Measurements from ENCODE around the gene SECTM1. TPM values are rescaled to one million over a fixed set of nuclear protein-coding genes. Genes with fewer than 3 reads are reported as not detected.

SECTM1 gene
- polyA plus RNA-seq, 2 of the 4 experiments (the other 2 are of a cell fraction), result 0.22 to 2.0 TPM

GRCh38 chr17:82346342-82347300 is 13.1 kb upstream of the SECTM1 start:
- Histone ChIP-seq H3K9me3 (no peaks in the 10 kb centered on the region), H3K4me1 (peaks cover 15% of the 10 kb centered on the region), H3K4me3 (no peak overlapping the region), H3K4me2 (0 out of 3 replicates have a peak overlapping the region, but pooled peaks have one; percentile 9), H3K27ac (no peak overlapping the region; a peak in 1 of 6 replicates)
- TF ChIP-seq CEBPB (IDR thresholded peaks at IDR 0.05) (no peak), HEYL (CRISPR knock-in tag; IDR thresholded peaks at IDR 0.05) (0 out of 2 replicates have a peak, but pooled peaks have one; percentile 27)
- ChIA-PET CTCF (interaction anchor here (0.9 to 5.3 kb wide), 8 partner anchors 10 to 316 kb away, joined by 4 to 32 read pairs (median 6); no protein-coding TSS in a partner anchor), POLR2A (no interaction called here)
- WGBS (ENCODE audit: missing lambda C conversion rate), result 64% methylated on average over 27 of the region's 28 CpGs
- no peak for FAIRE-seq
- no peak for DNase-seq (ENCODE audit: low read depth in 1 of 2, low spot score in 1 of 2)
- ATAC-seq, result no peak

- Histone ChIP-seq H3K9me3 (no peaks in the 10 kb centered on the region), H3K4me1 (peaks cover 18% of the 10 kb centered on the region), H3K27ac (no peak overlapping the region), H3K4me2 (no peak overlapping the region), H3K4me3 (no peak overlapping the region)
- DNase-seq (ENCODE audit: low read depth in 1 of 2, low spot score in 1 of 2) (no peak), FAIRE-seq (no peak), ATAC-seq (no peak)
- TF ChIP-seq HES2 (IDR thresholded peaks at IDR 0.05), result no peak
- TF ChIP-seq FOSL2 (IDR thresholded peaks at IDR 0.05), result no peak
- no peak for TF ChIP-seq FOSL2 (CRISPR knock-in tag; IDR thresholded peaks at IDR 0.05)
- no peak for TF ChIP-seq ATOH8 (CRISPR knock-in tag; IDR thresholded peaks at IDR 0.05; ENCODE audit: low read depth)
- TF ChIP-seq CTCF (IDR thresholded peaks at IDR 0.05), result no peak
- no peak for TF ChIP-seq EP300 (IDR thresholded peaks at IDR 0.05)
- TF ChIP-seq RNF2 (IDR thresholded peaks at IDR 0.05; ENCODE audit: borderline replicate concordance, low read depth), result no peak
- CTCF ChIA-PET, result interaction anchor here (0.6 to 5.3 kb wide), 11 partner anchors 9 to 315 kb away, joined by 3 to 32 read pairs (median 5); no protein-coding TSS in a partner anchor
- POLR2A ChIA-PET, result no interaction called here
- WGBS (ENCODE audit: missing lambda C conversion rate), result 82% methylated on average over 42 of the region's 42 CpGs
These were observed 11.8 kb upstream of the SECTM1 start for GRCh38 chr17:82345151-82345976.

GRCh38 chr17:82344175-82344907 is 10.8 kb upstream of the SECTM1 start:
- no peak overlapping the region for H3K27ac ChIP-seq
- H3K4me3 ChIP-seq, result no peak overlapping the region
- H3K9me3 ChIP-seq, result no peaks in the 10 kb centered on the region
- ATAC-seq (no peak), FAIRE-seq (no peak), DNase-seq (ENCODE audit: low read depth in 1 of 2, low spot score in 1 of 2) (no peak)
- ChIA-PET CTCF (interaction anchor here (0.6 to 5.3 kb wide), 13 partner anchors 8 to 314 kb away, joined by 3 to 32 read pairs (median 4); no protein-coding TSS in a partner anchor), POLR2A (no interaction called here)
- H3K4me1 ChIP-seq, result peaks cover 27% of the 10 kb centered on the region
- no peak overlapping the region for H3K4me2 ChIP-seq
- WGBS (ENCODE audit: missing lambda C conversion rate), result 79% methylated on average over 18 of the region's 24 CpGs
- TF ChIP-seq CBX2 (IDR thresholded peaks at IDR 0.05; ENCODE audit: borderline replicate concordance, low read depth), result no peak
- TF ChIP-seq TFCP2L1 (CRISPR knock-in tag; IDR thresholded peaks at IDR 0.05), result no peak
- TF ChIP-seq HOXB5 (CRISPR knock-in tag; IDR thresholded peaks at IDR 0.05), result no peak
- TF ChIP-seq ZSCAN20 (CRISPR knock-in tag; IDR thresholded peaks at IDR 0.05), result no peak
- TF ChIP-seq ATOH8 (CRISPR knock-in tag; IDR thresholded peaks at IDR 0.05; ENCODE audit: low read depth), result no peak
- TF ChIP-seq CTCF (IDR thresholded peaks at IDR 0.05), result no peak
- no peak for TF ChIP-seq CBX8 (IDR thresholded peaks at IDR 0.05)
- TF ChIP-seq ELK1 (IDR thresholded peaks at IDR 0.05; ENCODE audit: low read depth, low read length), result no peak
- no peak for TF ChIP-seq HOXA7 (CRISPR knock-in tag; IDR thresholded peaks at IDR 0.05)
- TF ChIP-seq POLR2AphosphoS2 (conservative IDR thresholded peaks at IDR 0.05; ENCODE audit: low read length), result no peak
- TF ChIP-seq FOSL2 (IDR thresholded peaks at IDR 0.05), result no peak
- no peak for TF ChIP-seq FOSL2 (CRISPR knock-in tag; IDR thresholded peaks at IDR 0.05)
- no peak for TF ChIP-seq PHF8 (IDR thresholded peaks at IDR 0.05; ENCODE audit: borderline replicate concordance, low read depth)
- no peak for TF ChIP-seq CHD2 (IDR thresholded peaks at IDR 0.05; ENCODE audit: low read length, partially characterized antibody)
- TF ChIP-seq NR3C1 (IDR thresholded peaks at IDR 0.05), result no peak
